ENCODE measurements around the gene PPARGC1A.

- no peak for TF ChIP-seq CTCF (IDR thresholded peaks at IDR 0.05; ENCODE audit: extremely low read depth in 1 of 2, insufficient read depth in 1 of 2, low read depth in 1 of 2, low read length in 2 of 2)
- no peak for TF ChIP-seq FOS (IDR thresholded peaks at IDR 0.05; ENCODE audit: borderline replicate concordance, insufficient read depth, low read length)
- TF ChIP-seq MAX (IDR thresholded peaks at IDR 0.05; ENCODE audit: insufficient read depth, insufficient read length) = no peak
- TF ChIP-seq POLR2AphosphoS5 (IDR thresholded peaks at IDR 0.05; ENCODE audit: insufficient read depth, low read depth, low read length) = no peak
- TF ChIP-seq POLR2A (IDR thresholded peaks at IDR 0.05; ENCODE audit: low read depth, low read length) = no peak
Observed at GRCh38 chr4:23920716-23921446, 31.0 kb upstream of the PPARGC1A start.
